IPS-15b (cell line): ENCODE measurements around the gene MAGOH.
"Not testable (repeated sequence)": the region's sequence is repeated elsewhere in the genome, so short reads cannot be mapped to it uniquely, and the experiment has no call there.

Source experiments
- H3K27me3 ChIP-seq: one replicate; pipeline ENCODE4 v1.6.1; 2013; ENCODE audit warnings: low read length; ENCODE audit not compliant: control insufficient read depth, insufficient read depth
- H3K36me3 ChIP-seq: one replicate; pipeline ENCODE4 v1.6.1; 2013; ENCODE audit warnings: low read length; ENCODE audit not compliant: control insufficient read depth, insufficient read depth
- H3K4me1 ChIP-seq: one replicate; pipeline ENCODE4 v1.6.1; 2013; ENCODE audit warnings: mild to moderate bottlenecking, low read length; ENCODE audit not compliant: control insufficient read depth, insufficient read depth
- H3K4me3 ChIP-seq: one replicate; pipeline ENCODE4 v1.5.1; 2013; ENCODE audit warnings: low read depth, low read length
- H3K9ac ChIP-seq: one replicate; pipeline ENCODE4 v1.6.1; 2013; ENCODE audit warnings: low read depth, mild to moderate bottlenecking, low read length
- H3K9me3 ChIP-seq: one replicate; pipeline ENCODE4 v1.6.1; 2013; ENCODE audit warnings: mild to moderate bottlenecking, low read length; ENCODE audit not compliant: control insufficient read depth, insufficient read depth

The MAGOH gene

DNA sequence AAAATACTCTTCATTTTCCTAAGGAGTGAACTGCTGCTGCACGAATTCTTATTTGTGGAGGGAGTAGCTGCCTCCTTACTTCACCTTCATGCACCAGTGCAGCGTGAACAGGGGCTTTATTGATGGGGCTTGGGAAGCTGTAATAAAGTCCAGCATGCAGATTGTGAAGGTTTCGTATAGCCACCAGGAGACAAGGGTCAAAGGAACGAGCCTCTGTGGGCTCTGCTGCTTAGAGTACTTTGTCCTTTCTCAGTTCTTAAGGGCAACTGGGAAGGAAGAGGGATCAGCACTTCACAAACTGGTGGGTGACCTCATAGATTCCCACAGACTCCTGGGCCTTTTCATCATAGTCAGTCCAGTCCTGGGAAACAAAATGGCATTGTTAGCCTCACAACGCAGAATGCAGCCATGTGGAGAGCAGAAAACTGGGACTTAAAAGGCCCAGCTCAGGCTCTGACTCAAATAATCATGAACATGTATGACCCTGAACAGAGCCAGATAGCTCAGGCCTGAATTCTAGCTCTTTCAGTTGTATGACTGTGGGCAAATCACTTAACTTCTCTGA lies 23.9 kb downstream of the MAGOH start:
- H3K9ac ChIP-seq: no peak overlapping the region
- H3K36me3 ChIP-seq: peaks cover 10% of the 10 kb centered on the region
- no peaks in the 10 kb centered on the region for H3K27me3 ChIP-seq
- no peak overlapping the region for H3K4me3 ChIP-seq
- H3K4me1 ChIP-seq: no peaks in the 10 kb centered on the region
- H3K9me3 ChIP-seq: no peaks in the 10 kb centered on the region

DNA sequence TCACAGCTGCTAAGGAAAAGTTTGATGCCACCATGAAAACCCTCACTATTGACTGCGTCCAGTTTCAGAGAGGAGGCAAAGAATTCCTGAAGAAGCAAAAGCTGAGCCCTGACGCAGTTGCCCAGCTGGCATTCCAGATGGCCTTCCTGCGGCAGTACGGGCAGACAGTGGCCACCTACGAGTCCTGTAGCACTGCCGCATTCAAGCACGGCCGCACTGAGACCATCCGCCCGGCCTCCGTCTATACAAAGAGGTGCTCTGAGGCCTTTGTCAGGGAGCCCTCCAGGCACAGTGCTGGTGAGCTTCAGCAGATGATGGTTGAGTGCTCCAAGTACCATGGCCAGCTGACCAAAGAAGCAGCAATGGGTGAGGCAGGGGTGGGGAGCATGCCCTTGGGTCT lies 27.4 kb downstream of the MAGOH start:
- H3K9ac ChIP-seq: no peak overlapping the region
- no peak overlapping the region for H3K4me3 ChIP-seq
- H3K9me3 ChIP-seq: peaks cover 5% of the 10 kb centered on the region
- H3K36me3 ChIP-seq: peaks cover 20% of the 10 kb centered on the region
- no peaks in the 10 kb centered on the region for H3K27me3 ChIP-seq
- no peaks in the 10 kb centered on the region for H3K4me1 ChIP-seq

DNA sequence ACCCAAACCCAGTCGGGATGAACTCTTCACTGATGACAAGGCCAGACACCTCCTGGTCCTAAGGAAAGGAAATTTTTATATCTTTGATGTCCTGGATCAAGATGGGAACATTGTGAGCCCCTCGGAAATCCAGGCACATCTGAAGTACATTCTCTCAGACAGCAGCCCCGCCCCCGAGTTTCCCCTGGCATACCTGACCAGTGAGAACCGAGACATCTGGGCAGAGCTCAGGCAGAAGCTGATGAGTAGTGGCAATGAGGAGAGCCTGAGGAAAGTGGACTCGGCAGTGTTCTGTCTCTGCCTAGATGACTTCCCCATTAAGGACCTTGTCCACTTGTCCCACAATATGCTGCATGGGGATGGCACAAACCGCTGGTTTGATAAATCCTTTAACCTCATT lies 28.0 kb downstream of the MAGOH start:
- Histone ChIP-seq H3K9ac (no peak overlapping the region), H3K36me3 (peaks cover 23% of the 10 kb centered on the region)

DNA sequence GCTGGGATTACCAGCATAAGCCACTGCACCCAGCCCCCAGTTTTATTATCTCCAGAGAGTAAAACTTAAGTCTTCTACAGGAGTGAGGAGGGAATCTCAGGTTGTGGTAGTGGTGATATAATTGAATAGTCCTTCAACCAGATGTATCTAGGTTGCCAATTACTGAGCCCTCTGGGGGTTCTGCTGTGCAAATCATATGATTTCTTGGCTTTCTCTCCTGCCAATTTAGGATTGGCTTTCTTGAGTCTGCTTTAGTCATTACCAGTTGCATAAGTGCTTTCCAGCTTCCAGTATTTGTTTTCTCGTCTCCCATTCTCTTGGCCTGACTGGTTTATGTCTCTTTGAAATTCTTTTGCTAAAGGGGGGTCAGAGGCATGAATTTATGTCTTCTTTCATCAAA lies 30.6 kb downstream of the MAGOH start:
- H3K4me1 ChIP-seq: no peaks in the 10 kb centered on the region
- H3K36me3 ChIP-seq: peaks cover 18% of the 10 kb centered on the region
- no peak overlapping the region for H3K4me3 ChIP-seq
- peaks cover 14% of the 10 kb centered on the region for H3K9me3 ChIP-seq
- H3K9ac ChIP-seq: no peak overlapping the region
- no peaks in the 10 kb centered on the region for H3K27me3 ChIP-seq

More for the DNA sequence above, 28.0 kb downstream of the MAGOH start:
- Histone ChIP-seq H3K4me1 (no peaks in the 10 kb centered on the region), H3K9me3 (peaks cover 8% of the 10 kb centered on the region), H3K27me3 (no peaks in the 10 kb centered on the region), H3K4me3 (no peak overlapping the region)

DNA sequence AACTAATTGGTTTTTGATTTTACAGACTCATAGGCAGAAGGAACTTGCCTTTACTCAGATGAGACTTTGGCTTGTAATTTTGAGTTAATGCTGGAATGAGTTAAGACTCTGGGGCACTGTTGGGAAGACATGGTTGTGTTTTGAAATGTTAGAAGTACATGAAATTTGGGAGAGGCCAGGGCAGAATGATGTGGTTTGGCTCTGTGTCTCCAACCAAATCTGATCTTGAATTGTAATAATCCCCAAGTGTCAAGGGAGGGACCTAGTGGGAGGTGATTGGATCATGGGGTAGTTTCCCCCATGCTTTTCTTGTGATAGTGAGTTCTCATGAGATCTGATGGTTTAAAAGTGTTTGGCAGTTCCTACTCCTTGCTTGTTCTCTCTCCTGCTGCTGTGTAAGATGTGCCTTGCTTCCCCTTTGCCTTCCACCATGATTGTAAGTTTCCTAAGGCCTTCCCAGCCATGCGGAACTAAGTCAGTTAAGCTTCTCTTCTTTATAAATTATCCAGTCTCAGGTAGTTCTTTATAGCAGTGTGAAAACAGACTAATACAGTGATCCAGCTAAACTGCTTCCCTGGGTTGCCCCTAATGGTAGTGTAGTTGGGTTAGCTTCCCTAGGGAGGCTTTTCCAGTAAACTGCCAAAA lies 31.5 kb downstream of the MAGOH start:
- H3K4me1 ChIP-seq: no peaks in the 10 kb centered on the region
- no peak overlapping the region for H3K9ac ChIP-seq
- no peaks in the 10 kb centered on the region for H3K27me3 ChIP-seq
- no peak overlapping the region for H3K4me3 ChIP-seq
- H3K9me3 ChIP-seq: peaks cover 14% of the 10 kb centered on the region
- H3K36me3 ChIP-seq: peaks cover 24% of the 10 kb centered on the region

DNA sequence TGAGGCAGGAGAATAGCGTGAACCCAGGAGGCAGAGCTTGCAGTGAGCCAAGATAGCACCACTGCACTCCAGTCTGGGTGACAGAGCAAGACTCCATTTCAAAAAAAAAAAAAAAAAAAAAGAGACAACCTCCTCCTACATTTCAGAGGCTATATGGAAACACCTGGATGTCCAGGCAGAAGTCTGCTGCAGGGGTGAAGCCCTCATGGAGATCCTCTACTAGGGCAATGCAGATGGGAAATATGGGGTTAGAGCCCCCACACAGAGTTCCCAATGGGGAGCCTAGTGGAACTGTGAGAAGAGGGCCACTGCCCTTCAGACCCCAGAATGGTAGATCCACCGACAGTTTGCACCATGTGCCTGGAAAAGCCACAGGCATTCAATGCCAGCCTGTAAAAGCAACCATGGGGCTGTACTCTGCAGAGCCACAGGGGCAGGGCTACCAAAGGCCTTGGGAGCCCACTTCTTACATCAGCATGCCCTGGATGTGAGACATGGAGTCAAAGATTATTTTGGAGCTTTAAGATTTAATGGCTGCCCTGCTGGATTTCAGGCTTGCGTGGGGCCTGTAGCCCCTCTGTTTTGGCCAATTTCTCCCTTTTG lies 32.1 kb downstream of the MAGOH start:
- peaks cover 14% of the 10 kb centered on the region for H3K9me3 ChIP-seq
- H3K4me3 ChIP-seq, H3K9ac ChIP-seq, H3K27me3 ChIP-seq, H3K4me1 ChIP-seq: not testable (repeated sequence)
- peaks cover 24% of the 10 kb centered on the region for H3K36me3 ChIP-seq

DNA sequence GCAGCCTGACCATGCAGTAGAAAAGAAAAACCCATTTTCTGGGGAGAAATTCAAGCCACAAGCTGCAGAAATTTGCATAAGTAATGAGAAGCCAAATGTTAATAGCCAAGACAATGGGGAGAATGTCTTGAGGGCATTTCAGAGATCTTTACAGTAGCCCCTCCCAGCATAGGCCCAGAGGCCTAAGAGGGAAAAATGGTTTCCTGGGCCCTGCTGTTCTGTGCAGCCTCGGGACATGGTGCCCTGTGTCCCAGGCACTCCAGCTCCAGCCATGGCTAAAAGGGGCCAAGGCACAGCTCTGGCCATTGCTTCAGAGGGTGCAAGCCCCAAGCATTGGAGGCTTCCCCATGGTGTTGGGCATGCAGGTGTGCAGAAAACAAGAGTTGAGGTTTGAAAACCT lies 32.8 kb downstream of the MAGOH start:
- not testable (repeated sequence) for H3K4me1 ChIP-seq, H3K27me3 ChIP-seq, H3K4me3 ChIP-seq, H3K9ac ChIP-seq
- Histone ChIP-seq H3K36me3 (peaks cover 24% of the 10 kb centered on the region), H3K9me3 (peaks cover 14% of the 10 kb centered on the region)

DNA sequence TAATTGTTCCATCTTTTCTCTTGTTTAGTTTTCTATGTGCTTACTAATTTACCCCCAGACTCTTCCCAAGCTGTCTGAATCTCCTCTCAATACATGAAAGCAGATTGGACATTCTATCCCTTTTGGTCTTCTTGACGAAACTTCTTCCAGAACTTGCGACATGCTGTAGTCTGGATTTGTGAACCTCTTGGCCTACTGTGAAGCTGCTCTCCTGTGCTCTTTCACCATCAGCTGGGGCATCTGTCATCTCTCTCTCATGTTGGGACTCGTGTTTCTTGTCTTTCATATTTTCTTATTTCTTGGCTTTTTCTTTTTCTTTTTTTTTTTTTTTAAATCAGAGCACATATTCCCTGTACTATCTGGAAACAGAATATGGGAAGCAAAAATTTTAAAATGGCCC lies 34.9 kb downstream of the MAGOH start:
- H3K9ac ChIP-seq: no peak overlapping the region
- no peak overlapping the region for H3K4me3 ChIP-seq
- peaks cover 17% of the 10 kb centered on the region for H3K36me3 ChIP-seq
- H3K4me1 ChIP-seq: no peaks in the 10 kb centered on the region
- peaks cover 14% of the 10 kb centered on the region for H3K9me3 ChIP-seq
- H3K27me3 ChIP-seq: no peaks in the 10 kb centered on the region

DNA sequence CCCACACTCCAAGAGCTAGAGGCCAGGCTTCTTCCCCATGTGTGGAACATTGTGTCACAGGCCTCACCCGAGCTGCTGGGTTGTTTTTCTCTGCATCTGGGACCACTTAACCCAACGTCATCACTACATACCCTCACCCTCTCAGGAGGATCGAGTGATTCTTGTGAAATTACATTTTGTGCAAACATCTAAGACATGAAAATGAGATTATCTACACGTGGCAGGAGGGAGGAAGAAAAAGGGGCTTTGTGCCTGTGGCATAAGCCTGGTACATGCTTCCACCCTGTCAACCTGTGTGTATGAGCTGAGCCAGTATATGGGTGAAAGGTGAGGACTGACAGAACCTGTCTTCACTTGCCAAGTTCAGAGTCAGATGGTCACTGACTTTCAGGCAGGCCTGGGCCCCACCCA lies 40.1 kb downstream of the MAGOH start:
- Histone ChIP-seq H3K9ac (no peak overlapping the region), H3K4me1 (peaks cover 13% of the 10 kb centered on the region), H3K4me3 (no peak overlapping the region), H3K27me3 (peaks cover 13% of the 10 kb centered on the region), H3K36me3 (peaks cover 6% of the 10 kb centered on the region), H3K9me3 (no peaks in the 10 kb centered on the region)

DNA sequence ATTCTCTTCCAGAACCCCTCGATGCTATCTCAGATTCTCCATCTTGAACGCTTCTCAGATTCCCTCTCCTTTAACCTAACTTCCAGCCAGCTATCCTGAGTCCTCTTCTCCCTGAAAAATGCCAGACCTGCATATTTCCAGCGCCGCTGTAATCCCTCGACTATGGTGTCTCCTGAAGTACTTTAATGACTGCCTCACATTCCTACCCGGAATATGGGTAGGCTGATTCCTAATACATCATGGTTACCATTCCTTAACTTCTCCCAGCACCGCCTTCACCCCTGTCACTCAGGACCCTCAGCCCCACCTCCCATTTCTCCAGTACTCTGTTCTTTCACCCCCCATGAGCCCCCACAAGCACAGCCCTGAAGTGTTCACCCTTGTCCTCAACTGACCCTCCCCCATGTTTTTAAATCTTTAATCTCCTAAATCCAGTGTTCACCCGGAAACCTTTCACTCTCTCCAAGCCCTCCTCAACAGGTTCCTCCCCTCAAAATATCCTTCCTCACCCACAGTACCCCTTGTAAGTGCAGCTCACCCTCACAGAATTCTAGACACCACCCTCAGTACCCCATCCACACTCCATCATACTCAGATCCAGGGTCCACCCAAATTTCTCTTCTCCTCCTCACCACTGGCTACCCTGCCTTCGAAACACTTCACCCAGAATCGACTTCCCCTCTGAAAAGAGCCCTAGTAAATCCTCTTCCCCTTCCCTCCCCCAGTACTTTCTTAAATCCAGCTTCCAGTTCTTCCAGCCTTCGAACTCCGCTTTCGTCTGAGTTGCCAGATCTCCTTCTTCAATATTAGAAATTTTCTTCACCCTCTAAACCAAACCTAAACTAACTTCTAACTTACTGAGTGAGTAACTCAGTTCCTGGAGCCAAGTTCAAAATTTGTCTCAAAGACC lies 40.8 kb downstream of the MAGOH start:
- H3K27me3 ChIP-seq: peaks cover 14% of the 10 kb centered on the region
- peaks cover 13% of the 10 kb centered on the region for H3K4me1 ChIP-seq
- peak overlapping the region; percentile 92 for H3K4me3 ChIP-seq
- peak overlapping the region; percentile 82 for H3K9ac ChIP-seq
- no peaks in the 10 kb centered on the region for H3K9me3 ChIP-seq
- peaks cover 4% of the 10 kb centered on the region for H3K36me3 ChIP-seq

DNA sequence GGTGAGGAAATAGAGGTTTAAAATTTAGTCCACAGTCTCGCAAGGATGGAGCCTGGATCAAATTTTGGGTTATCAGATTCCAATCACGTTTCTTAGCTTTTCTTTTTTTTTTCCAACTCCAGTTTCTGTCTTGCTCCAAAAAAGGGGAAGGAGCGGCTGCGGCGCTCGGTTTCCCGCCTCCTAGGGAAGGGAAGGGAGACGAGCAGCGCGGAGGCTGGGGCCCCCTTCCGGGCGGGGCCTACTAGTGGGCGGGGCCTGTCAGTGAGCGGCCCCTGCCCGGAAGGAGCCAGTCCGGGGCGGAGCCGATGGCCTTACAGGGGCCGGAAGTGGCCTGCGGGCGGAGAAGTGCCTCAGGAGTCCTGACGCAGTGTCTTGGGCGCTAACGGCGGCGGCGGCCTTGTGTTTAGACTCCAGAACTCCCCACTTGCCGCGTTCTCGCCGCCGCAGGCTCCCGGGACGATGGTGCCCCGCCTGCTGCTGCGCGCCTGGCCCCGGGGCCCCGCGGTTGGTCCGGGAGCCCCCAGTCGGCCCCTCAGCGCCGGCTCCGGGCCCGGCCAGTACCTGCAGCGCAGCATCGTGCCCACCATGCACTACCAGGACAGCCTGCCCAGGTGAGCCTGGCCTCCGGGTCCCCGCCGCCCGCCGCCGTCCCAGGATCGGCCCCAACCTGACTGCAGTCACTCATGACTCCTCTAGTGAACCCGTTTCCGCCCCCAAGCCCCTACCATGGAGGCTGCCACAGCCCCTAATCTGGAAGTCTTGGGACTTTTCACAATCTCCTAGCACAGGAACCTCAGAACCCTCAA lies 41.6 kb downstream of the MAGOH start, which contains the start of gene CPT2:
Gene CPT2 (plus strand): TSS at position 340 of the 806 bp plus-strand sequence. CDS start 120 bp downstream, at position 460.
- Histone ChIP-seq H3K27me3 (peaks cover 14% of the 10 kb centered on the region), H3K36me3 (no peaks in the 10 kb centered on the region), H3K9me3 (no peaks in the 10 kb centered on the region), H3K4me1 (peaks cover 13% of the 10 kb centered on the region), H3K4me3 (peak within 1 kb of the TSS; percentile 92), H3K9ac (peak within 1 kb of the TSS; percentile 82)
